ENCODE results near the gene CTIF. TPM values are rescaled to one million over a fixed set of nuclear protein-coding genes. Genes with fewer than 3 reads are reported as not detected.

The CTIF gene
- total RNA-seq, 1 experiment from 2014 or later, result 5.8 TPM

- Histone ChIP-seq H3K27ac (ENCODE audit: low read length) (no peak overlapping the region), H3K9me2 (replicated peaks; ENCODE audit: low read length) (no peaks in the 10 kb centered on the region), H3K4me2 (ENCODE audit: low read length) (no peak overlapping the region), H3K27me3 (ENCODE audit: low read length) (no peaks in the 10 kb centered on the region), H3K79me2 (ENCODE audit: low read length) (no peaks in the 10 kb centered on the region), H3K9ac (ENCODE audit: low read length) (no peak overlapping the region), H3K4me1 (ENCODE audit: insufficient read depth, low read length) (no peaks in the 10 kb centered on the region), H3K9me3 (ENCODE audit: low read length) (no peaks in the 10 kb centered on the region), H3F3A (ENCODE audit: low read length, unreplicated experiment) (no peaks in the 10 kb centered on the region), H4K20me1 (ENCODE audit: low read length) (no peaks in the 10 kb centered on the region), H3K36me3 (ENCODE audit: low read depth, low read length) (no peaks in the 10 kb centered on the region), H3K4me3 (ENCODE audit: low read length) (no peak overlapping the region), H2AFZ (ENCODE audit: low read length) (no peak overlapping the region)
- DNase-seq, result no peak
- ChIA-PET CTCF (no interaction called here), POLR2A (ENCODE audit: unreplicated experiment) (no interaction called here)
- intact Hi-C loops (cut with micrococcal nuclease), result no loop called here
- no peak for ATAC-seq
- no peak for TF ChIP-seq EZH2 (IDR thresholded peaks at IDR 0.05; ENCODE audit: low read length, unreplicated experiment)
- no peak for TF ChIP-seq EZH2phosphoT487 (IDR thresholded peaks at IDR 0.05; ENCODE audit: borderline replicate concordance, low read length)
- TF ChIP-seq, protein P1, sequence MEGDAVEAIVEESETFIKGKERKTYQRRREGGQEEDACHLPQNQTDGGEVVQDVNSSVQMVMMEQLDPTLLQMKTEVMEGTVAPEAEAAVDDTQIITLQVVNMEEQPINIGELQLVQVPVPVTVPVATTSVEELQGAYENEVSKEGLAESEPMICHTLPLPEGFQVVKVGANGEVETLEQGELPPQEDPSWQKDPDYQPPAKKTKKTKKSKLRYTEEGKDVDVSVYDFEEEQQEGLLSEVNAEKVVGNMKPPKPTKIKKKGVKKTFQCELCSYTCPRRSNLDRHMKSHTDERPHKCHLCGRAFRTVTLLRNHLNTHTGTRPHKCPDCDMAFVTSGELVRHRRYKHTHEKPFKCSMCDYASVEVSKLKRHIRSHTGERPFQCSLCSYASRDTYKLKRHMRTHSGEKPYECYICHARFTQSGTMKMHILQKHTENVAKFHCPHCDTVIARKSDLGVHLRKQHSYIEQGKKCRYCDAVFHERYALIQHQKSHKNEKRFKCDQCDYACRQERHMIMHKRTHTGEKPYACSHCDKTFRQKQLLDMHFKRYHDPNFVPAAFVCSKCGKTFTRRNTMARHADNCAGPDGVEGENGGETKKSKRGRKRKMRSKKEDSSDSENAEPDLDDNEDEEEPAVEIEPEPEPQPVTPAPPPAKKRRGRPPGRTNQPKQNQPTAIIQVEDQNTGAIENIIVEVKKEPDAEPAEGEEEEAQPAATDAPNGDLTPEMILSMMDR (conservative IDR thresholded peaks at IDR 0.05; ENCODE audit: low read depth, low read length), result no peak
- no TSS peak for BruUV-seq (replicated peaks)
These were observed 224.2 kb downstream of the CTIF start for GRCh38 chr18:48762836-48763718.

DNA sequence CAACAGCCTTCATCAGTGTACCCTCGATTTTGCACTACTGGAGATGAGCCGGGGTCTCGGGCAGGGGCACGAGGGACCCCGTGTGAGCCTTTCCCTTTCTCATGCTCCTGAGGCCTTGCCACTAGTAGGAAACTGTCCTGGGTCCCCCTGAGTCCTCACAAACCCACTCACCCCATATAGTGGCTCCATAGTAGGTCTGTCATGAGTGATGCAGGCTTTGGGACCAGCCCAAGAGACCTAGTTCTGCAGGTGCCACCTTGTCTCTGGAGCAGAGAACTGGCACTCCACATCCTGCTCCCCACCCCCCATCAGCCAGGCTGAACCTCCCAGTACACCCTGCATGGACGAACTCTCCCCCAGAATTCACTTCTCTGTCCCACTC lies 224.9 kb downstream of the CTIF start:
- Histone ChIP-seq H3K36me3 (ENCODE audit: low read depth, low read length) (no peaks in the 10 kb centered on the region), H3K9me3 (ENCODE audit: low read length) (no peaks in the 10 kb centered on the region), H3K4me2 (ENCODE audit: low read length) (no peak overlapping the region), H3K9ac (ENCODE audit: low read length) (no peak overlapping the region), H4K20me1 (ENCODE audit: low read length) (no peaks in the 10 kb centered on the region), H3K9me2 (replicated peaks; ENCODE audit: low read length) (no peaks in the 10 kb centered on the region), H3K27me3 (ENCODE audit: low read length) (no peaks in the 10 kb centered on the region), H2AFZ (ENCODE audit: low read length) (no peak overlapping the region), H3F3A (ENCODE audit: low read length, unreplicated experiment) (no peaks in the 10 kb centered on the region), H3K4me1 (ENCODE audit: insufficient read depth, low read length) (no peaks in the 10 kb centered on the region), H3K79me2 (ENCODE audit: low read length) (no peaks in the 10 kb centered on the region), H3K4me3 (ENCODE audit: low read length) (no peak overlapping the region), H3K27ac (ENCODE audit: low read length) (no peak overlapping the region)
- no peak for TF ChIP-seq EZH2phosphoT487 (IDR thresholded peaks at IDR 0.05; ENCODE audit: borderline replicate concordance, low read length)
- TF ChIP-seq EZH2 (IDR thresholded peaks at IDR 0.05; ENCODE audit: low read length, unreplicated experiment), result no peak
- TF ChIP-seq, protein P1 (conservative IDR thresholded peaks at IDR 0.05; ENCODE audit: low read depth, low read length), result no peak
- POLR2A ChIA-PET (ENCODE audit: unreplicated experiment), result no interaction called here
- CTCF ChIA-PET, result no interaction called here
- DNase-seq, result no peak
- intact Hi-C loops (cut with micrococcal nuclease), result no loop called here
- BruUV-seq (replicated peaks), result no TSS peak
- no peak for ATAC-seq

DNA sequence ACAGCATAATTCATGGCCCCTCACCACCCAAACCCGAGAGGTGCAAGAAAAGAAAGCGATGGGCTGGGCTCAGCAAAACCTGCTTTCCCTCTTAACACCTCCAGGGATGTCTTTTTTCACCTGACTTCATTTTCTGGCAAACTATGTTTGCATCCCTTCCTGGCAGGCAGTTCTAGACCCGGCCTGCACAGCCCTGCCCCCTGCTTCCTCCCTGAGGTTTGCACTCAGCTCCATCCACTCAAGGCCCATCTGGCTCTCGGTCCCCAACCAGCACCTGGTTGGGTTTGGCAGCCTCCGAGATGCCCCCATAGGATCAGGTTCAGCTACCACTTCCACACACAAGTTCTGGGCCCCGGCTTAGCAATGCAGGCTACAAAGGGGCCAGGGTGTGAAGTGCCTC lies 226.2 kb downstream of the CTIF start:
- DNase-seq (no peak), ATAC-seq (no peak)
- no TSS peak for BruUV-seq (replicated peaks)
- Histone ChIP-seq H3K4me1 (ENCODE audit: insufficient read depth, low read length) (no peaks in the 10 kb centered on the region), H3K9me3 (ENCODE audit: low read length) (no peaks in the 10 kb centered on the region), H3K9ac (ENCODE audit: low read length) (no peak overlapping the region), H3K4me3 (ENCODE audit: low read length) (no peak overlapping the region), H3F3A (ENCODE audit: low read length, unreplicated experiment) (no peaks in the 10 kb centered on the region), H3K36me3 (ENCODE audit: low read depth, low read length) (no peaks in the 10 kb centered on the region), H3K4me2 (ENCODE audit: low read length) (no peak overlapping the region), H3K9me2 (replicated peaks; ENCODE audit: low read length) (no peaks in the 10 kb centered on the region), H4K20me1 (ENCODE audit: low read length) (no peaks in the 10 kb centered on the region), H3K27me3 (ENCODE audit: low read length) (no peaks in the 10 kb centered on the region), H3K79me2 (ENCODE audit: low read length) (no peaks in the 10 kb centered on the region), H2AFZ (ENCODE audit: low read length) (no peak overlapping the region), H3K27ac (ENCODE audit: low read length) (no peak overlapping the region)
- CTCF ChIA-PET, result no interaction called here
- POLR2A ChIA-PET (ENCODE audit: unreplicated experiment), result no interaction called here
- intact Hi-C loops (cut with micrococcal nuclease), result no loop called here
- TF ChIP-seq EZH2phosphoT487 (IDR thresholded peaks at IDR 0.05; ENCODE audit: borderline replicate concordance, low read length) (no peak), EZH2 (IDR thresholded peaks at IDR 0.05; ENCODE audit: low read length, unreplicated experiment) (no peak)
- TF ChIP-seq, protein P1 (conservative IDR thresholded peaks at IDR 0.05; ENCODE audit: low read depth, low read length), result no peak
